GM18498 (cell line): ENCODE data around the gene RNF6.

Experiments used
- ATAC-seq: cut with Tn5 transposase; IDR thresholded peaks from one replicate; pipeline ENCODE4 v1.9.1; 2021; ENCODE audit warnings: mild to moderate bottlenecking, moderate library complexity; ENCODE audit not compliant: unreplicated experiment

RNF6 gene

DNA sequence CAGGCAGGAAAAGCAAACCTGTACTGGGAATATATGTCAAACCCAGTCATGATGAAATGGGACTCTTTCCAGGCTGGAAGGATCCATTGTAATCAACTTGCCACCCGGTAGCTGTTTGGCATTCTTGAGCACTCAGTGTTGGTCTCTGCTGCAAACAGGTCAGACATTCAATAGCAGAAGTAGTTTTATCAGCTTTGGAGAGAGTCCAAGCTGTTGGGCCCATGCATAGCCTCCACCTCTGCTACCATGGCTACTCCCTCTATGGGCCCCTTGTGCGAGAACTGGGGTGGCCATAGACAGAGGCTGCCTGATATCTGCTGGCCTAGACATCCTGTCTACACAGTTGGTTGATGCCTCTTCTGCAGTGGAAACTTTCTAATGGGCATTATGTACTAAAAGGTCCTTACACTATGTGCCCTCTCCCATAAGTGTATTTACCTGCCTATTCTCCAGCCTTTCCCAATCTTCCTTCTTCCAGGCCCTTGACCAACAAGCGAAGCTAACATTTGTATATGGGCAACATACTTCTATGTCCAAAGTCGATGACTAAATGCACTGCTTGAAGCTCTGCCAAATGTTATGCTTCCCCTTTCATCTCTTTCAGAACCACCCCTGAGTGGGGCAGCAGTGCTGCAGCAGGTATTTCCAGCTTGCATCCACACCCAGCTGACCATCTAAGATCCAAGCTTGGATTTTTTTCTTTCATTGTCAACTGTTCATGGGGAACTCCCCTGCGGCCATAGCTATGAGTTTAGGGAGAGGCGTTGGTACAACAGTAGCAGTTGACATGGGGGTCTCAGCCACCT, 5.3 kb upstream of the RNF6 start:
- ATAC-seq: no peak

DNA sequence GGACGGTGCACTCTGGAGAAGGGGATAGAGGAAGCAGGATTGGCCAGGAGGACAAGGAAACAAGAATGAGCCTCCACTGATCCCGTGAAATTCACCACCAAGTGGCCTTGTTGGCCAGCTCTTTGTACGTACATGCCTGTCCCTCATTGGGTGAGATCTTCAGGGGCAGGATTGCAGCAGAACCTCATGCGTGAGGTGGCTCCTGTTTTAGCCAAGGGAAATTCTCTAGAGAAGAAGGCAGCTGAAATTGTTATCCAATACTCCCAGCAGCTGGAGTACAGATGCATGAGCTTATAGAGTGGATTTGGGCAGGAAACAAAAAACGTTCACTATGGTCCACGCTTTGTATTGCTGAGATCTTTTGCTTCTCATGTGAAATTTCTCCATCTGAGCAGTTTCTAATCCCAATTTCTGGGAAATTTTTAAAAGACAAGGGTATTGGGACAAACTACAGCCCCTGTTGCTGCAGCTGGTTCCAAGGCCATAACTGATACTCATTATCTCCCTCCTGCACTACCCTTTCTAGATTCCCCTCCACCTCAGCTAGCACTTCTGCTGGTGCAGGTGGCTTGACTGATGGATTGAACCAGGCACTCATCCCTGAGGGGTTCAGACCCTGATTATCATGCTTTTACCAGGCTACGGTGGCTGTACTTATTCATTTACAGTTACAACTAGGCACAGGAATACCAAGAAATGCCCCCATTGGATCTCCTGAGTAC, 3.9 kb upstream of the RNF6 start:
- no peak for ATAC-seq

DNA sequence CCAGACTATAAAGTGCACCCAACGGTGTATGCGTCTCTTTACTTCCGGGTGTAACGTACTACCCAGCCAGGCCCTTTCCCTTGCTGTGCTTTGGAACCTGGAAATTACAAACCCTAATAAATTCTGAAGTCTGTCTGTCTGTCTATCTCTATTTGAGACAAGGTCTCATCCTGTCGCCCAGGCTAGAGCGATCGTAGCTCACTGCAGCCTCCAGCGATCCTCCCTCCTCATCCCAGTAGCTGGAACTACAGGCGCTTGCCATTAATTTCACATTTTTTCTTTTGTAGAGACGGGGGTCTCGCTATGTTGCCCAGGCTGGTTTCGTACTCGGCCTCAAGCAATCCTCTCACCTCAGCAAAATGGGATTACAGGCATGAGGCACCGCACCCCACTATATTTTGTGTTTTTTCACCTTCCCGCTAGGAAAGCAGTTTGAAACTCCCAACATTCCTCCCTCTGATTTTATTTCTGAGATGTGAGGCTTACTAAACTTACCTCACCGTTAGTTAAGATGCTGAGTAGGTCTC, 469 bp upstream of the RNF6 start:
- peak; percentile 49 for ATAC-seq

DNA sequence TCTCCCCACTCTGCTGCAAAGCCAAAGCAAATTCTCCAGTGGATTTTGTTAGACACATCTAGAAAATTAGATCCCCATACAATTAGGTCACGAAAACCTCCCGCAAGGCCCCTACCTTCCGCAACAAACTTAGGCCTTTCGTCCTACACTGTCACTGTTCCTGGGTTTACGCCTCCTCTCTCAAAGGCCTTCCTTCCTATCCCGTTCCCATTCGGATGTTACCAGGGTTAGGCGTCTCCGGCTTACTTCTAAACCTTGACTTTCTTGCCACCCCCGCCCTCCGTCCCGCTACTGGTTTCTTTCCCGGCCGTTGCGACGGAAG, 754 bp downstream of the RNF6 start:
- ATAC-seq: no peak

DNA sequence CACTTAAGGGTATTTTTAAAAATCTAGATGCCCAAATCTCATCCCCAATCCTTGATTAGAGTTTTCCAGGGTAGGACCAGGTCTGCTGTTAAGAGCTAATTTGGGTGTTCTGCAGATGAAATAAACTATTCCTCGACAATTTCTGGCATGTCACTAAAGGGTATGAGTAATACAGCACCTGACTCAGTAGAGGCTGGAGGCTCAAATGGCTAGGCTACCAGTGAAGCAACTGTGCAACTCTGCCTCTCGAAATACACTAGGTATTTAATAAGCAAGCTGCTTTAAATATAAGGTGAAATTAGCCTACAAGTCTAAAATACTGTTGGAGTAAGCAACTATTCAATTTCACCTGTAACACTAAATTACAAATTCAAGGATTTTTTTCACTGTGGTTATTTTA, 1.5 kb downstream of the RNF6 start:
- no peak for ATAC-seq

DNA sequence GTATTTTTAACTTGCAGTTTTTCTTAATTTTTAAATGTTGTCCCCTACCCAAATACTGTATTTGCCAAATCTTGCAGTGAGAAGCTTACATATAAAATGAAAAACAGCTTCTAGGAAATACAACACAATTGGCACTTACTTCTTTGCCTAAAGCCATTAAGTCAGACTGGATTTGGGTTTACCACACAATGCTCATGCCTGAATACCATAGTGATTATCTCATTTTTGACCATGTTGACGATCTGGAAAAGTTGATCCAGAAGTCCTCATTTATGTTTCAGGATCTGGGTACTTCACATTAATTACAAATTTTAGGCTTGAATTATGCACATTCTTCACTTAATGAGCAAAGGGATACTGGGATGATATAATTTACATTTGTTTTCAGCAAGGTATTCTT, 2.4 kb downstream of the RNF6 start:
- ATAC-seq: no peak

DNA sequence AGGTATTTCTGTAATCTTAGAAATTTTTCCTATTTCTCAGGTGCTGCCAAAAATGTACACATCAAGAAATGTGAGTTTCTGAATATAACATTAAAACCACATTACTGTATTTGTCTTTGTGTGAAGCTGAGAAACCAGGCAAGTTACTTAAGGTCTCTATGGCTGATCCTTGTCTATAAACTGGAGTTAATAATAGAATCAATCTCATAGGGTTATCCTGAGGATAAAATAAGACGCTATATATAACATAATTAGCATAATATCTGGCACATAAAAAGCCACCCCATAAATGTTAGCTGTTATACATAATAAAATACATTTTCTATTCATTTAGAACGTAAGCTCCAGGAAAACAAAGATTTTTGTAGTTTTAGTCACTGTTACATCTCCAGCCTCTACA, 6.1 kb downstream of the RNF6 start:
- no peak for ATAC-seq

DNA sequence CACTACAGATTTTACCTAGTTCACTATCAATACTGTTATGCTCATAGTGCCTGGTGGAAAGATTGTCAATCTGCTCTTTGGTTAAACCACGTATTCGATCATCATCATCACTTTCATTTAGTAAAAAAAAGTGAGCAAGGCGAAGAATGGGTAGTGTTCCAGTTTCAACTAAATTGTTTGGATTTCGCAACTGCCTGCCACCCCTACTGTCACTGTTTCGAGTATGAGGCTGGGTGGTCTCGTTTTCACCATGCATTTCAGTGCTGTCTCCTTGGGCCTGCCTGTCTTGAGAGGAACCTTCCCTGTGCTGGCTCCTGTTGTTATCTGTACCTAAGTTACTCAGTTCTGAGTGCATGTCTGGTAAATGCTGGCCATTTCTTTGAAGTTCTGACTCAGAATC, 8.1 kb downstream of the RNF6 start:
- ATAC-seq: no peak

DNA sequence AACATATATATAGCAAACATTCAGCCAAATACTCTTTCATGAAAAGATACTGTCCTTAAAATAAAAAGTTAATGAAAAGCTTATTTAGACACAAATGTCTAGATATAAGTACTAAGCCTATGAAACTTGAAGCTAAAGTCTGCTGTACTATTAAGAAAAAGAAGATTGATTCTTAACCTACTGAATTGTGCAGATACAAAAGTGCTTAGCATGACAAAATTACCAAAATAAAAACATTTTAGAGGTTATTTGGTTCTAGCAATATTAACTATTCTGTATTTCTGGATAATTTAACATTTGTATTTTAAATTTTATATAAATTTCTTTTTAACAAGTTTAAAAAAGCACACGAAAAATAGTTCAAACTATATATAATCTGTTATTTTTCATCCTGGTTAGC, 8.8 kb downstream of the RNF6 start:
- no peak for ATAC-seq

DNA sequence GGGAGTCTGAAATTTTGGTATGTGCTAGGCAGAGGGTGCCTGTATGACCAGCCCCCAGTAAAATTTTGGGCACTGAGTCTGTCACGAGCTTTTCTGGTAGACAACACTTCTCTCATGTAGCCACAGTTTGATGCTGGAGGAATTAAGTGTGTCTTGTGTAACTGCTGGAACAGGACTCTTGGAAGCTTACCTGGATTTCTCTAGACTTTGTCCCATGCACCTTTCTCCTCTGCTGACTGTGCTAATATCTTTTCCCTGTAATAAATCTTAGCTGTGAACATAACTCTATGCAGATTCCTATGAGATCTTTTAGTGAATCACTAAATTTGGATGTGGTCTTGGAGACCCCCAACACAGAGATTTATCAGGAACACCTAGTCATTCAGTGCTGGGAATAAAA, 13.8 kb downstream of the RNF6 start:
- ATAC-seq: no peak

DNA sequence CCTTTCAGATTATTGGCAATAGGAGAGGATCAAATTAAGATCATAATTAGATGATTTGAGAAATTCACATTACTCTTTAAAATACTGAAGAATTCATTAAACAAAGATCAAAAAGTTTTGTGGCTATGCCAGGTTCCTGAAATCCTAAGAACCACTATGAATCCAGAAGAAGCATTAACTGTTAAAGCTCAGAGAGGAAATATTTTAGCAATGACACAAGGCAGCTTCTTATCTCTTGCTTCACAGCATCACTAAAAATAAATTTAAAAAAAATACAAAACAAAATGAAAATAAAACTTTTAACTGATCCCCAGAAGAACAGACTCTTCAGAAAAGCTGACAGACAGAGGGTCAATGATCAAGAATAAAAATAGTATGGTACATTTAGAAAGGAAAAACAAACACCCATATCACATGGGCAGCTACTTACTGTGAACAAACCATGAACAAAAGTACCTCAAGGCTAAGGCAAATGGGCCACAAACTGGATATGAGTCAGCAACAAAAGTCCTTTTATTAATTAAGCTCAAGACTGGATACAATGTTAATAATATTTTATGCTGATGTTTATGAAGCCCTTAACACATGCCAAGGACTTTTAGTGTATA, 19.6 kb downstream of the RNF6 start:
- ATAC-seq: no peak

DNA sequence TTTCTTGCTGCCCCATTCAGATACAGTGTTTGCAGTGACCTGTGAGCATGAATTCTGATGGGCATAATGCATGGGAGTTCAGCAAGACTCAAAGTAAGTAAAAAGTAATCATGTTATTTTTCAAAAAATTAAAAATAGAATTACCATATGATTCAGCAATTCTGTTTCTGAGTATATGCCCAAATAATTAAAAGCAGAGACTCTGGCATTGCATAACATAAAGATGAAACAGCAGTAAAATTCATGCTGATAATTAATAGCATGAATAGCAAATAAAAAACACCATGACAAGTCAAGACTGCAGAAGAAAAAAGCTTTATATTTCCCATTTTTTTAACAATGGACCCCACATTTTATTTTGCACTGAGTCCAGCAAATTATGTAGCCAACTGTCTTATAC, 21.3 kb downstream of the RNF6 start:
- no peak for ATAC-seq

DNA sequence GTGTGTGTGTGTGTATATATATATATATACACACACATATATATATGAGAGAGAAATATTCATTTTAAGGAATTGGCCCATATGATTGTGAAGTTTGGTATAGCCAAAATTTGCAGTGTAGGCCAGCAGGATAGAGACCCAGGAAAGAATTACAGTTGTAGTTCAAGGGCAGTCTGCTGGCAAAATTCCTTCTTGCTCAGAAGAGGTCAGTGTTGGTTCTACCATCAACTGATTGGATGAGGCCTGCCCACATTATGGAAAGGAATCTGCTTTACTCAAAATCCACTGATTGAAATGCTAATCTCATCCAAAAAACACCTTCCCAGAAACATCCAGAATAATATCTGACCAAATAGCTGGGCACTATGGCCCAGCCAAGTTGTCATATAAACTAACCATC, 24.0 kb downstream of the RNF6 start:
- ATAC-seq: no peak

DNA sequence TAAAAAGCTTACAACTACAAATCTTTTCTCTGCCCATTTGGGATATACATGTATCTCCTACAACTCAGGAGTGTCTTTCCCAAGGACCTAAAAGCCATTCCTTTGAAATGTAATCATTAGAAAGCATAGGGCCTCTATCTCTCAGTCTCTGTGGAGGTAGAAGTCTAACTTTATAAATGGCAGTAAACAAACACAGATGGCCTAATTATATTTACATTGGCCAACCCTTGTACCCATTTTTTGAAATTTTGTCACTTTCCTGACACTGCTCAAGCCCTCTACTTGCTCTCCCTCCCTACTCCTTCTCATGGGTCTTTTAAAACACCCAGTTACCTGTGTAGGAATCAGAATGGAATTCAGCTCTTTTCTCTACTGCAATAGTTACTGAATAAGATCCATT, 24.8 kb downstream of the RNF6 start:
- ATAC-seq: no peak

DNA sequence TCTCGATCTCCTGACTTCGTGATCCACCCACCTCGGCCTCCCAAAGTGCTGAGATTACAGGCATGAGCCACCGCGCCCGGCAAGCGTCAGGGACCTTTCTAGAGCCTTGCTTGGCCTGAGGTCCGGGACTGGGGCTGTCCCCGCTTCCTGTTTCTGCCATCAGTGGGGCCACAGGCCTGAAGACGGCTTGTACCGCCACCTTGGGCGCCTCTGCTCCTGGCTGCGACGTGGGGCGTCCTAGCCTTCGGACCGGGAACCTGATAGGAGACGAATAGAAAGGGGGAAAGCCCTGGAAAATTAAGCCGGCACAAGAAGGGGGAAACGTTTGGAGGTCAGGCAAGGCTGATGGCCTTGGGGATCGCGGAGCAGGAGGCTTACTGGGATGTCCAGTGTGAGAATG, 35.1 kb downstream of the RNF6 start:
- peak; percentile 1 for ATAC-seq

DNA sequence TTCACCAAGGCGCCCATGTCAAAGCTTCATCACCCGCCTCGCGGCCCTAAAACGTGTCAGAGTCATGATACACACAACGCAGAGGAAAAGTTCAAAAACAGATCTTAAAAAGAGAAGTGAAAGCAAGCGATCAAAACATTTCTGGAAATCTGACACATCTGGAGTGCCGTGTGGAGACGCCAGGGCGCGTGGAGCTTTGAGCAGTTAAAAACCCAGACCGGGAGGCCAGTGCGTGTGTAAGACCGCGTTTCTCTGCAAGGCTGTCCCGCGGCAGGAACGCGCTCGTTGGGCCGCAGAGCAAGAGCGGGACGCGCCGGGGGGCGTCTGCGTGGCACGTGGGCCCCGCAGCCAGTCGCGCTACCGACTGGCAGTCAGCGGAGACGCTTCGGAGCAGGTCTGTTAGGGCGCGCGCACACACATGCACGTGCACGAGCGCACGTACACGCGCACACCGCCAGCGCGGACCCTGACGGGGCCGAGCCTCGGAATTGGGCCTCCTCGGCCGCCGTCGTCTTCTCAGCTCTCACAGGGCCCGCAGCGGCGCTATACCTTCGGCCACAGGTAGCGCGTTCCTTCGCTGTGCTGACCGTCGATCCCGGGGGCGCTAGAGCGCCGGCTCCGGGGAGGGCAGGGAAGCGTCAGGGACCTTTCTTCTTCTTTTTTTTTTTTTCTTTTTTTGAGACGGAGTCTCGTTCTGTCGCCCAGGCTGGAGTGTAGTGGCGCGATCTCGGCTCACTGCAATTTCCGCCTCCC, 35.8 kb downstream of the RNF6 start:
- ATAC-seq: peak; percentile 87

DNA sequence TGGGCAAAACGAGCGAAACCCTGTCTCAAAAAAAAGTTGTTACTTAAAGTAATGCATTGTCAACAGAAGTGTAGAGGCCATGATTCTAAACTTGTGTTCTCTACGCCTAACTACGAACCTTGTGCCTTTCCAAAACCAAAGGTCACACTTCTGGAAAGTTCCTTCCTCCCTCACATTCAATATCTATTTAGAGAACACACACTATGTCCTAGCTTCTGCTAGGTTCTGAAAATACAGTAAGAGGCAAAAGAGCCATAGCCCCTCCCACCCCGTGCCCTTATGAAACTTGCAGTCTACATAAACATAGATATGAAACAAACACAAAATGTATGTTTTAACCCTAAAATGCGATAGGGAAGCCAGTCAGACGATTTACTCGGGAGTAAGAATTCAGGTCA, 36.4 kb downstream of the RNF6 start:
- ATAC-seq: peak; percentile 2

DNA sequence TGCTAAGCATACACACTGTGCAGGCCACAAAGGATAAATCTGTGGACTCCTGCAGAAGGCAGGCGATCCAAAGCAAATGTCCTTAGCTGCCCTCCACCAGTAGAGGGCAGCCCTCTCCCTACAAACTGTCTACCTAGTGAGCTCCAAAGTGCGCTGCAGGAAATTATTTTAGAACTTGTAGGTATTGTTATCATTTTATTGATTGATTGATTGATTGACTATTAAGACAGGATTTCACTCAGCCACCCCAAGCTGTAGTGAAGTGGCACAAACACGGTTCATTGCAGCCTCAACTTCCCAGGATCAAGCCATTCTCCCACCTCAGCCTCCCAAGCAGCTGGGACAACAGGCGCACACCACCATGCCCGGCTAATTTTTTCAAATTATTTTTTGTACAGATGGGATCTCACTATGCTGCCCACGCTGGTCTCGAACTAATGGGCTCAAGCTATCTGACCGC, 37.3 kb downstream of the RNF6 start:
- ATAC-seq: no peak

DNA sequence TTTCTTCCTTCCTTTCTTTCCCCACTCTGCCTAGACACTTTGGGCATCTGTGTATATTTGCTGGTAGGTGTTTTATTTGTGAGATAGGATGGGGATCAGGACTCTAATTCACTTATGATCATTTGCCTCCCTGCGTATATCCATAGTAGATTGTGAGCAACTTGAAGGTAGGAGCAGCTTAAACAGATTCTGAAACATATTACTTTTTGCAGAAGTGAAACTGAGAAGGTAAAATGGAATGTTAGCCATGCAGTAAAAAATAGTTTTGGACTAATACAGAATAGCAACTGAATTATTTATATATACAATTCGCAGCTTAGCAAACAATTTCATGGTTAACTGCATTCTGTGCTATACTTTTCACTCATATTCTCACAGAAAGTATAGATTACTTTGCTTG, 38.7 kb downstream of the RNF6 start:
- ATAC-seq: no peak

DNA sequence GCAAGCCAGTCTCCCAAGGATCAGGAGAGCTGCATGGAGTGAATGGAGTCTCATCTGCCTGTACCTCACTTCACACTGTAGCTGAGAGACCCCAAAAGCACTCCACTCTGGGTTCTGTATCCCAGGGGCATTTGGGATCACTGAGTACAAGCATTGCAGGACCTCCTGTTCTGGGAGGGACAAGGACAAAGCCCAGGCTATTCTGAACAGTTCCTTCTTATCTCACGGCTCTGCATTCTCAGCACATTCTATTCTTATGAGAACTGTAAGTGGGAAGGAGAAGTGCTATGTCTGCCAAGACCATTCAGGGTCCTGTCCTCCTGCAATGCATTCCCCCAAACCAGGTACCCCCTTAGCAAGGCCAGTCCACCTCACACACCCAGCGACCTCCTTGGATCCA, 42.8 kb downstream of the RNF6 start:
- no peak for ATAC-seq

DNA sequence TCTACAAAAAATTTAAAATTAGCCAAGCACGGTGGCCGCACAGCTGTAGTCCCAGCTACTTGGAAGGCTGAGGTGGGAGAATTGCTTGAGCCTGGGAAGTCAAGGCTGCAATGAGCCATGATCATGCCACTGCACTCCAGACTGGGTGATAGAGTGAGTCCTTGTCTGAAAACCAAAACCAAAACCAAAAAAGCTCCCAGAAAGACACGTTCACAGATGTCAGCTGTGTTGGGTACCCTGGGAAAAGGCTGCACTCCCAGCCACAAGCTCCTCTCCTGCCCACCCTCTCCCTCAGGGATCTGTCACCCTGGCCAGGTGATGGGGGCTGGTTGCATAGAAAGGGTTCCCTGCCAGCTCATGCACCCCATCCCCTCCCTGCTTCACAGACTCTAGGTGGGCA, 53.3 kb downstream of the RNF6 start:
- ATAC-seq: no peak
